Duodenal mucosa (tissue), 2 donors: ENCODE data around the gene DCX.

Source experiments
- H3K27ac ChIP-seq: one replicate; pipeline ENCODE4 v1.7.0; 2013; ENCODE audit warnings: low read depth, low read length
- H3K27me3 ChIP-seq, 2 donors: one replicate each; pipeline ENCODE4 v1.7.0; 2013; ENCODE audit warnings: low read length in 2 of 2, control low read depth in 1 of 2; ENCODE audit not compliant: insufficient read depth in 2 of 2, control insufficient read depth in 1 of 2
- H3K36me3 ChIP-seq, 2 donors: one replicate each; pipeline ENCODE4 v1.7.0; 2013; ENCODE audit warnings: low read length in 2 of 2, control low read depth in 1 of 2; ENCODE audit not compliant: insufficient read depth in 2 of 2, control insufficient read depth in 1 of 2
- H3K4me1 ChIP-seq, 2 donors: one replicate each; pipeline ENCODE4 v1.7.0; 2013; ENCODE audit warnings: low read length in 2 of 2, control low read depth in 1 of 2; ENCODE audit not compliant: insufficient read depth in 2 of 2, control insufficient read depth in 1 of 2
- H3K4me3 ChIP-seq, 2 donors: one replicate each; pipeline ENCODE4 v1.7.0; 2013; ENCODE audit warnings: low read length in 2 of 2, low read depth in 1 of 2
- H3K9ac ChIP-seq, 2 donors: one replicate each; pipeline ENCODE4 v1.7.0; 2013; ENCODE audit warnings: low read length in 2 of 2, low read depth in 1 of 2
- H3K9me3 ChIP-seq, 2 donors: one replicate each; pipeline ENCODE4 v1.7.0; 2013; ENCODE audit warnings: low read length in 2 of 2, control low read depth in 1 of 2; ENCODE audit not compliant: control insufficient read depth in 1 of 2

DCX gene

DNA sequence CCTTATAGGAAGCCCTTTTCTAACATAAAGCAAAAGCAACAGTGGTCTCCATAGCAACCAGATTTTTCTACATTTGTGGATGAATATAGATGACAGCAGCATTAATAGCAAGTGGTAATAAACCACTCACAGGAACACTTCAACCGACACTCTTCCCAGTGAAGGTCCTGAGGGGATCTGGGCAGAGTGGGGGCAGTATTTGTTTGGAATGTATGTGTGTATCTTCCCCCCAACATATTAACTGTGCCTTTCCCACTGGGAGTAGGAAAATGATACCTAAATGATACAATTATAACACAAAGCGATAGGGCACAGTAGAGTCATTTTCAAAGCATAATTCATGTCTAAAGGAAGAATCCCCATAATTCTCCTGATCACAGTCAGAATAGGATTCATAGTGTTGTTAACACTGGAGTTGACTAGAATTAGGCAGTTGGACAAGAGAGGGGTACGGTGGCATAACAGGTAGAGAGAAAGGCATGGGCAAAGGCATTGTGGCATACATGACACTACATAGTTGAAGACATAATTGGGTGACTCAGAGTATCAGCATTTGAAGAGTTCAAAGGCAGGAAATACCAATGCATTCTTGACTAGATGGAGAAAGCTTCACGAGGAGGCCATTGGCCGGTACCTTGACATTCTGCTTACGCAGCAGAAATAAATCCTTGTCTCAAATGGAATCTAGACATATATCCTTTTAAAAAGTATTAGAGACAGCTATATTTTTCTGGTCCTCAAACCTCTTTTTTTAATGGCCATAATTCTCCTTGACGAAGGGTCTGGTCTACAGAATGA is 156.9 kb downstream of the DCX start:
- Histone ChIP-seq H3K36me3 (no peaks in the 10 kb centered on the region), H3K27me3 (no peaks in the 10 kb centered on the region), H3K4me1 (no peaks in the 10 kb centered on the region), H3K27ac (no peak overlapping the region), H3K4me3 (no peak overlapping the region), H3K9me3 (no peaks in the 10 kb centered on the region), H3K9ac (no peak overlapping the region)

GRCh38 chrX:111244235-111244750 is 167.7 kb downstream of the DCX start:
- Histone ChIP-seq H3K36me3 (no peaks in the 10 kb centered on the region), H3K27me3 (no peaks in the 10 kb centered on the region), H3K9me3 (no peaks in the 10 kb centered on the region), H3K27ac (no peak overlapping the region), H3K4me3 (no peak overlapping the region), H3K9ac (no peak overlapping the region), H3K4me1 (no peaks in the 10 kb centered on the region)
